ENCODE data around the gene ARVCF.

The ARVCF gene

DNA sequence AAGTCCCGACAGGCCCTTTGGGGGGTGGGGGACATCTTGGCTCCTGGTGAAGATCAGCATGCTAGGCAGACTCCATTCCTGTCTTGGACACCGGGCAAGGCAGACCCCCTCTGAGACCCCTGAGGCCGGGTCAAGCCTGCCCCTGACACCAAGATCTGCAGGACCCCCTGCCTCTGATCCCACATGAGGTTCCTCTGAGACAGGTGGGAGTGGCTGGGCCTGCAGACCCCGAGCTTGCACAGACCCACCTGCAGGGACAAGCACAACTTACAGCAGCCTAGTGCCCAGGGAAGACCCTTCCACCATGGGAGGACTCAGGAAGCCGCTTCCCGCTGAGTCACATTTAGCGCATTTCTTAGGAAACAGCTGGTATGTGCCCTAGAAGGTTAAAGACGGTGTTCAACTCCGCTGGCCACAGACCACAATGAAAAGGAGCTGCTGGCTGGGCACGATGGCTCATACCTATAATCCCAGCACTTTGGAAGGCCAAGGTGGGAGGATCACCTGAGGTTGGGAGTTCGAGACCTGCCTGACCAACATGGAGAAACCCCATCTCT lies 15.5 kb downstream of the ARVCF start:
- no peak overlapping the region for H3K4me3 Mint-ChIP-seq
- H3K27ac Mint-ChIP-seq = peak overlapping the region; percentile 19 to 58 (median 48)
- H3K27me3 Mint-ChIP-seq (ENCODE audit: low read depth) = no peaks in the 10 kb centered on the region
- no peaks in the 10 kb centered on the region for H3K36me3 Mint-ChIP-seq (ENCODE audit: low read depth)
- peaks cover 24% of the 10 kb centered on the region for H3K9me3 Mint-ChIP-seq
- peaks cover 48% of the 10 kb centered on the region for H3K4me1 Mint-ChIP-seq
- TF ChIP-seq, protein P1, sequence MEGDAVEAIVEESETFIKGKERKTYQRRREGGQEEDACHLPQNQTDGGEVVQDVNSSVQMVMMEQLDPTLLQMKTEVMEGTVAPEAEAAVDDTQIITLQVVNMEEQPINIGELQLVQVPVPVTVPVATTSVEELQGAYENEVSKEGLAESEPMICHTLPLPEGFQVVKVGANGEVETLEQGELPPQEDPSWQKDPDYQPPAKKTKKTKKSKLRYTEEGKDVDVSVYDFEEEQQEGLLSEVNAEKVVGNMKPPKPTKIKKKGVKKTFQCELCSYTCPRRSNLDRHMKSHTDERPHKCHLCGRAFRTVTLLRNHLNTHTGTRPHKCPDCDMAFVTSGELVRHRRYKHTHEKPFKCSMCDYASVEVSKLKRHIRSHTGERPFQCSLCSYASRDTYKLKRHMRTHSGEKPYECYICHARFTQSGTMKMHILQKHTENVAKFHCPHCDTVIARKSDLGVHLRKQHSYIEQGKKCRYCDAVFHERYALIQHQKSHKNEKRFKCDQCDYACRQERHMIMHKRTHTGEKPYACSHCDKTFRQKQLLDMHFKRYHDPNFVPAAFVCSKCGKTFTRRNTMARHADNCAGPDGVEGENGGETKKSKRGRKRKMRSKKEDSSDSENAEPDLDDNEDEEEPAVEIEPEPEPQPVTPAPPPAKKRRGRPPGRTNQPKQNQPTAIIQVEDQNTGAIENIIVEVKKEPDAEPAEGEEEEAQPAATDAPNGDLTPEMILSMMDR (IDR thresholded peaks at IDR 0.05; ENCODE audit: unreplicated experiment in 3 of 3) = no peak

DNA sequence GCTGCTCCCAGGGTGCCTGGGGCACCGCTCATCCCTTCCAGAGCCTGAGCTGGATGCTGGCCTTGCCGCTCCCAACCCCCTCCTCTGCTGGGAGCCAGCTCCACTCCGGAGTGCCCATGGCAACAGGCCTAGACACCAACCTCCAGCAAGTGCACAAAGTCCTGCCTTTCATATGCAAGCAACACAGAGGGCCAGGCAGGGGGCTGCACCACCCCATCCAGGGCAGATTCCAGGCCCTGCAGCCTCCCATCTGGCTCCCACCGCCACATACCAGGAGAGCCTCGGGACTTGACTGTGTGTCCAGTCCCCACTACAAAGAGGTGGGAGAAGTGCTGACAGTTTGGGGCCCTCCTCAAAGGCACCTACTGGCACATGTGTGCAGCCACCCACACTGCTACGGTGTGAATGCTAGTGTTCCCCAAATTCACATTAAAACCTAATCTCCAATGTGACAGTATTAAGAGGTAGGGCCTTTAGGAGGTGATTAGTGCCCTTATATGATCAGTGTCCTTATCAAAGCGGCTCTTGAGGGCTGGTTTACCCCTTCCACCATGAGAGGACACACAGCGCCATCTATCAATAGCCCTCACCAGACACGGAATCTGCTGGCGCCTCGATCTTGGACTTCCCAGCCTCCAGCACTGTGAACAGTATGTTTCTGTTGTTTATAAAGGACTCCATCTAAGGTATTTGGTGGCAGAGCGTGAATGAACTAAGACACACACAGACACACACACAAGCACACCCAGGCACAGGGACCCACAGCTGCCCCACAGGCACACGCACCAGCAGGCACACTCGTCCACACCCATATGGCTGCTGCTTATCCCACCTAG lies 16.2 kb downstream of the ARVCF start:
- H3K9me3 Mint-ChIP-seq = peaks cover 24% of the 10 kb centered on the region
- no peaks in the 10 kb centered on the region for H3K36me3 Mint-ChIP-seq (ENCODE audit: low read depth)
- H3K4me1 Mint-ChIP-seq = peaks cover 49% of the 10 kb centered on the region
- peaks cover 1% of the 10 kb centered on the region for H3K27me3 Mint-ChIP-seq (ENCODE audit: low read depth)
- TF ChIP-seq, protein P1 (IDR thresholded peaks at IDR 0.05; ENCODE audit: unreplicated experiment in 3 of 3) = no peak
- H3K27ac Mint-ChIP-seq = peak overlapping the region in 2 of 3 experiments; percentile 48 to 58
- H3K4me3 Mint-ChIP-seq = no peak overlapping the region

DNA sequence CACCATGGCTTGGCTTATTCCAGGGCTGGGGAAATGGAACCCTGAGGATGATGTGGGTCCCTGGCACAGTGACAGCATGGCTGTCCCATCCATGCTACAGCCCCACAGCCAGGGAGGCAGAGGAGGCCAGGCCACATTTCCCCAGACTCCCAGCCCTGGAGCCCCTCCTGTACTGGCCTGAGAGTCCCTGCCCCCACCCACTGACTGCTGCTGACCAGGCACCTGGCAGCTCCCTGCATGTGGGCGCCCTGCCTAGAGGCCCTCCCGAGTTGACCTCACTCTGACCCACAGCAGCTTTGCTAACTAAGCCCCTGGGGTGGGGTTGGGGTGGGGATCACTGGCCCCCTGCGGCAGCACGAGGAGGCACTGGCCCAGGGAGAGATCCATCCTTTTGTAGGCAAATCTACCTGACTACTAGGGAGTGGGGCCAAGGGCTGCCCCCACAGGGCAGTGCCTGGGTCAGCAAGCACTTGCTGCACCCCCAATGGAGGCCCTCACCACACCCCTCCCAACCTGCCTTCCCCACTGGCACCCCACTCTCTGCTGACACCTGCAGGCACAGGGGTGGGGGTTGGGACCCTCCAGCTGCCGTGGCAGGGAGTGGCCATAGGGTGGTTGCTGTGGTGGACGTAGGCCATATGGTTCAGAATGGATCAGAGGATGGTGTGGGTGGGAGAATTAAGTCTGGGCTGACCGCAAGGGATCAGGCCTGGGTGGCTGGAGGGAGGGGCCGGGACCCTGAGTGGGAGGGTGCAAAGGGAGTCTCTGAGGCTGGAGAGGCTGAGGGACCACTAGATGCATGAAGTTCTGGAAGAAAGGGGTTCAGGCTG lies 17.4 kb downstream of the ARVCF start:
- Mint-ChIP-seq H3K9me3 (peaks cover 15% of the 10 kb centered on the region), H3K4me1 (peaks cover 58% of the 10 kb centered on the region), H3K36me3 (ENCODE audit: low read depth) (no peaks in the 10 kb centered on the region), H3K27me3 (ENCODE audit: low read depth) (peaks cover 6% of the 10 kb centered on the region), H3K4me3 (no peak overlapping the region), H3K27ac (peak overlapping the region in 2 of 3 experiments; percentile 42 to 55)
- TF ChIP-seq, protein P1 (IDR thresholded peaks at IDR 0.05; ENCODE audit: unreplicated experiment in 3 of 3) = no peak

DNA sequence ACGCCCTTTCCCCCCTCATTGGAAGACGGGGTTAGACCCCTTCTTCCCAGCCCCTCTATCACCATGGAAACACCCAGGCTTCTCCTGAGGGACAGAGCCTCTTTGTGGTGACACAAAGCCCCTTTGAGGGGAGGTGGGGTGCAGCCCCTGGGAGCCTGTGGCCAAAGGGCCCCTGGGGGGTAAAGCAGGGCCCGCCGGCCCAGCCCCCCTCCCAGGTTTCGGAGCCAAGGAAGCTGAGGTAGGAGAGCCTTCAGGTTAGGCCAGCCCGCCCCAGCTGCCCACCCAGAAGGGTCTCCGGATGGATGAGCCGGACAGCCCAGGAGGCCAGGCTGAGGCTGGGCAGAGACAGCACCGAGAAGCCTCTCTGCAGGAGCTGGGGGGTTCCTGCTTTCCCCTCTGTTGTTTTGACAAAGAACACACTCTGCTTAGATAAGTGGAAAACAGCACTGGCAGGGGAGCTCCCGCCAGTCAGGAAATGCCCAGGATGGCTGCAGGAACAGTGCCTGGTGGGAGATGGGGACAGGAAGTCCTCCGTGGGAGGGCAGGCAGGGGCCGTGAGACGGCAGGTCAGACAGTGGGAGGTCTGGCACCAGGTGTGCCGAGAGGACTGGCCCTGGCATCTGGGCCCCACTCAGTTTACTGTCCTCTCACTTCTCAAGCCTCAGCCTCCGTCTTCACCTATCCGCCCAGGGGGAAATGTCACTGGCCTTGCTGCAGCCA lies 18.2 kb downstream of the ARVCF start:
- H3K27ac Mint-ChIP-seq = peak overlapping the region; percentile 42 to 61 (median 55)
- no peaks in the 10 kb centered on the region for H3K36me3 Mint-ChIP-seq (ENCODE audit: low read depth)
- peaks cover 58% of the 10 kb centered on the region for H3K4me1 Mint-ChIP-seq
- H3K9me3 Mint-ChIP-seq = peaks cover 8% of the 10 kb centered on the region
- peaks cover 9% of the 10 kb centered on the region for H3K27me3 Mint-ChIP-seq (ENCODE audit: low read depth)
- H3K4me3 Mint-ChIP-seq = peak overlapping the region in 1 of 3 experiments; percentile 34
- TF ChIP-seq, protein P1 (IDR thresholded peaks at IDR 0.05; ENCODE audit: unreplicated experiment in 3 of 3) = no peak

DNA sequence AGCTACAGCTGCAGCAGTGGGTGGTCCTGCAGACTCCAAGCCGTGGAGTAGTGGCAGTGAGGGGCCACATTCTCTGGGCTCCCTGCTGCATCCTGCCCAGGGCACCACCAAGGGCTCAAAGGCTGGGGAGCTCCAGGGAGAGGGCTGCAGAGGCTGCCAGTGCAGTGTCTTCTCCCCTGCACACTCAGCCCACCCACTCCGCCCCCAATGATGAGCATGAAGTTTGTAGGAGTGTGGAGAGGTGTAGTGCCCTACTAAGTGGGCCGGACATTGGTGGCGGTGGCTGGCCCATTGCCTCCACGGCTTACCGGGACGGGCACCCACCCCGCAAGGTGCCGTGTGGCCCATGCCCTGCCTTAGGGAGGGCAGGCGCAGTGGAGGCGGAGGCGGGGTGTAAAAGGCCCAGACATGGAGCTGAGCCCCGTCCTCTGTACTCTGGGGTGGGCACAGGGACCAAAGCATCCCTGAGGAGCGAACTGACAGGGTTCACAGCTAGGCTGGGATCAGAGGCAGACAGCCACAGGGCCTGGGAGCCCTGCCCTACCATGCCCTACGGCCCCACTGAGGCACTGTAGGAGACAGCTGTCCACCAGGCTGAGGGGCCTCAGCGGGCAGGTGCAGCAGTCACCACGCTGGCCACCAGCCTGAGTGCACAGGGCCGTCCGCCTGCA lies 18.9 kb downstream of the ARVCF start:
- no peaks in the 10 kb centered on the region for H3K36me3 Mint-ChIP-seq (ENCODE audit: low read depth)
- H3K27me3 Mint-ChIP-seq (ENCODE audit: low read depth) = peaks cover 9% of the 10 kb centered on the region
- no peak overlapping the region for H3K4me3 Mint-ChIP-seq
- H3K27ac Mint-ChIP-seq = no peak overlapping the region
- peaks cover 54% of the 10 kb centered on the region for H3K4me1 Mint-ChIP-seq
- peaks cover under 1% of the 10 kb centered on the region for H3K9me3 Mint-ChIP-seq
- TF ChIP-seq, protein P1 (IDR thresholded peaks at IDR 0.05; ENCODE audit: unreplicated experiment in 3 of 3) = no peak

Measured in nephron (organoid).